Measurements from ENCODE around the gene FNTB. TPM values are rescaled to one million over a fixed set of nuclear protein-coding genes. Genes with fewer than 3 reads are reported as not detected.
A peak's percentile ranks its signal among the peaks of the same experiment; 100 is the strongest.

FNTB gene
- total RNA-seq, 1 donor: 12.7 TPM

DNA sequence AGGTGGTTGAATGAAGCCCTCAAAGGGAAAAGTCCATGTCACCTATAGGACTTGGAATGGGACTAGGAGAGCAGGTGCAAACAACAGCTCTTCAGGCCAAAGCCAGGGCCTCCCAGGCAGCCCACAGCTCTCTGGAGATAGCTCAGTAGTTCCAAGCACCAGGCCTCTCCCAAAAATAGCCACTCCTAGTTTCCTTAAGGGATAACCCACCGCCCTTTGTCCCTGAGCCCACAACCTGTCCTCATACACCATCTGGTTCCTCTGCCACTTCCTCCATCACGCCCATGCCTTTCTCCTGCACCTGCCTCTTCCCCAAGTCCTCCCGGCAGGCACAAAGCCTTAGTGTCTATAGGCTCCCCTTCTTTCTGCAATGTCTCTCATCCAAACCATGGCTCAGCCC, 16.7 kb upstream of the FNTB start:
- Histone ChIP-seq H2AFZ (ENCODE audit: low read length) (no peak overlapping the region), H3K27me3 (ENCODE audit: insufficient read depth, low read length) (peaks cover 3% of the 10 kb centered on the region), H3K36me3 (ENCODE audit: insufficient read depth, low read length) (no peaks in the 10 kb centered on the region), H3K79me2 (ENCODE audit: insufficient read depth, low read length) (no peaks in the 10 kb centered on the region), H3K4me2 (ENCODE audit: insufficient read depth, low read length) (no peak overlapping the region), H3K9me3 (ENCODE audit: low read depth, low read length) (no peaks in the 10 kb centered on the region), H3K4me3 (ENCODE audit: insufficient read depth, low read length) (no peak overlapping the region), H4K20me1 (ENCODE audit: insufficient read depth, low read length) (no peaks in the 10 kb centered on the region), H3K4me1 (ENCODE audit: insufficient read depth, low read length) (peaks cover 5% of the 10 kb centered on the region), H3K27ac (ENCODE audit: low read depth, low read length) (no peak overlapping the region)
- no peak for DNase-seq (ENCODE audit: insufficient read length, low spot score, missing footprints)
- TF ChIP-seq, protein P1, sequence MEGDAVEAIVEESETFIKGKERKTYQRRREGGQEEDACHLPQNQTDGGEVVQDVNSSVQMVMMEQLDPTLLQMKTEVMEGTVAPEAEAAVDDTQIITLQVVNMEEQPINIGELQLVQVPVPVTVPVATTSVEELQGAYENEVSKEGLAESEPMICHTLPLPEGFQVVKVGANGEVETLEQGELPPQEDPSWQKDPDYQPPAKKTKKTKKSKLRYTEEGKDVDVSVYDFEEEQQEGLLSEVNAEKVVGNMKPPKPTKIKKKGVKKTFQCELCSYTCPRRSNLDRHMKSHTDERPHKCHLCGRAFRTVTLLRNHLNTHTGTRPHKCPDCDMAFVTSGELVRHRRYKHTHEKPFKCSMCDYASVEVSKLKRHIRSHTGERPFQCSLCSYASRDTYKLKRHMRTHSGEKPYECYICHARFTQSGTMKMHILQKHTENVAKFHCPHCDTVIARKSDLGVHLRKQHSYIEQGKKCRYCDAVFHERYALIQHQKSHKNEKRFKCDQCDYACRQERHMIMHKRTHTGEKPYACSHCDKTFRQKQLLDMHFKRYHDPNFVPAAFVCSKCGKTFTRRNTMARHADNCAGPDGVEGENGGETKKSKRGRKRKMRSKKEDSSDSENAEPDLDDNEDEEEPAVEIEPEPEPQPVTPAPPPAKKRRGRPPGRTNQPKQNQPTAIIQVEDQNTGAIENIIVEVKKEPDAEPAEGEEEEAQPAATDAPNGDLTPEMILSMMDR (IDR thresholded peaks at IDR 0.05; ENCODE audit: extremely low read depth, low read depth, low read length): no peak

DNA sequence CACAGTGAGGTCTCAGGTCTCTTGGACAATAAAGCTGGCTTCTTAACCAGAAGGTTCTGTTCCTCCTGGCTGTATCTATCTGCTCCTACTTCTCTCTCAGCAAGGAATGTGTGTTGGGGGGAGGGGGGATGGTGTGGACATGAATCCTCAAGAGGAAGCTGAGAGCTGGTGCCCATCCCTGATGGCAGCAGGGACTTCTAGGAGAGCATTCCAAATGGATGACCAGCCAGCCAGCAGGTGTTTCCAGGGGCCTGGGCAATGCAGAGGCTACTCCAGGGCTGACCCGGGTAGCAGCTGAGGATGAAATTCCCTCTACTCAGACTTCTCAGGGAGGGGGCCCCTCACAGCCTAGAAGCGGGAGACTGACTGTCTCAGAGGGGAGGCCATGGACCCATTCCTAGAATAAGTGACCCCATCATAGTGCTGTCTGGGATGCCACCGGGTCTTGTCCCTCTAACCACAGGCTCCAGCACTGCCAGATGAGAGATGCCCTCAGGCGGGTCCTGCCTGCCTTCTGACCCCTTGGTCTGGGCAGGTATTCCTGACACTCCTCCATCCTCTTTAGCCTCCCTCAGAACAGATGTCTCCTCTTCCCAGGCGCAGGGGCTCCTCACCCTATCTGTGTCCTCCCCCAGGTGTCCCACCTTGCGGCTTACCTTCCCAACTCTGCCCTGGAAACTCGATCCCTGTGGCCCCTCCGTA, 15.8 kb upstream of the FNTB start:
- H3K79me2 ChIP-seq (ENCODE audit: insufficient read depth, low read length): no peaks in the 10 kb centered on the region
- TF ChIP-seq, protein P1 (IDR thresholded peaks at IDR 0.05; ENCODE audit: extremely low read depth, low read depth, low read length): no peak
- H2AFZ ChIP-seq (ENCODE audit: low read length): no peak overlapping the region
- no peaks in the 10 kb centered on the region for H3K9me3 ChIP-seq (ENCODE audit: low read depth, low read length)
- DNase-seq (ENCODE audit: insufficient read length, low spot score, missing footprints): peak; percentile 84
- H3K27me3 ChIP-seq (ENCODE audit: insufficient read depth, low read length): peaks cover 3% of the 10 kb centered on the region
- no peak overlapping the region for H3K27ac ChIP-seq (ENCODE audit: low read depth, low read length)
- no peaks in the 10 kb centered on the region for H3K36me3 ChIP-seq (ENCODE audit: insufficient read depth, low read length)
- H3K4me1 ChIP-seq (ENCODE audit: insufficient read depth, low read length): peaks cover 5% of the 10 kb centered on the region
- peak overlapping the region; percentile 83 for H3K4me2 ChIP-seq (ENCODE audit: insufficient read depth, low read length)
- no peaks in the 10 kb centered on the region for H4K20me1 ChIP-seq (ENCODE audit: insufficient read depth, low read length)
- H3K4me3 ChIP-seq (ENCODE audit: insufficient read depth, low read length): peak overlapping the region; percentile 73

DNA sequence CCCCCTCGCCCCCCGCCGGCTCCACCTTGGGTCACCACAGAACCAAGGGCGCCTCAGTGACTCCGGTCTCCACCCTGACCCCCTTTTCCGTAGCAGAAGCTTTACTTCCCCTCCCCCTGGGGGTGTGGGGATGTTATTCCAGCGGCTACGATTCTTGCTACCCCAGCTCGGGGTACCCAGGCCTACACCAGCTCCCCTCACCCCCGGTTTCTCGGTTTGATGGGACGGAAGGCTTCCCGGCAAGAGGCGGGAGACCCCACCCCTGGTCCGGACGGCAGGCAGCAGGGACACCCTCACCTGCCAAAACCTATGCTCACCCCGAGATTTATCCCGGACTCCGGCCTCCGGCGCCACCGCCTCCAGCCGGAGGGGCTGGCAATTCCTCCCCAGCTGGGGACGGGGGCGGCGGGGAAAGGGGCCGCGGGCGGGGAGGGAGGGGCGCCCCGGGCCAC, 15.2 kb upstream of the FNTB start:
- Histone ChIP-seq H4K20me1 (ENCODE audit: insufficient read depth, low read length) (no peaks in the 10 kb centered on the region), H3K36me3 (ENCODE audit: insufficient read depth, low read length) (no peaks in the 10 kb centered on the region), H3K27me3 (ENCODE audit: insufficient read depth, low read length) (peaks cover 3% of the 10 kb centered on the region), H3K4me2 (ENCODE audit: insufficient read depth, low read length) (peak overlapping the region; percentile 83), H3K4me3 (ENCODE audit: insufficient read depth, low read length) (peak overlapping the region; percentile 73), H2AFZ (ENCODE audit: low read length) (peak overlapping the region; percentile 56), H3K4me1 (ENCODE audit: insufficient read depth, low read length) (peaks cover 5% of the 10 kb centered on the region), H3K27ac (ENCODE audit: low read depth, low read length) (no peak overlapping the region), H3K9me3 (ENCODE audit: low read depth, low read length) (no peaks in the 10 kb centered on the region), H3K79me2 (ENCODE audit: insufficient read depth, low read length) (no peaks in the 10 kb centered on the region)
- no peak for DNase-seq (ENCODE audit: insufficient read length, low spot score, missing footprints)
- TF ChIP-seq, protein P1 (IDR thresholded peaks at IDR 0.05; ENCODE audit: extremely low read depth, low read depth, low read length): no peak

DNA sequence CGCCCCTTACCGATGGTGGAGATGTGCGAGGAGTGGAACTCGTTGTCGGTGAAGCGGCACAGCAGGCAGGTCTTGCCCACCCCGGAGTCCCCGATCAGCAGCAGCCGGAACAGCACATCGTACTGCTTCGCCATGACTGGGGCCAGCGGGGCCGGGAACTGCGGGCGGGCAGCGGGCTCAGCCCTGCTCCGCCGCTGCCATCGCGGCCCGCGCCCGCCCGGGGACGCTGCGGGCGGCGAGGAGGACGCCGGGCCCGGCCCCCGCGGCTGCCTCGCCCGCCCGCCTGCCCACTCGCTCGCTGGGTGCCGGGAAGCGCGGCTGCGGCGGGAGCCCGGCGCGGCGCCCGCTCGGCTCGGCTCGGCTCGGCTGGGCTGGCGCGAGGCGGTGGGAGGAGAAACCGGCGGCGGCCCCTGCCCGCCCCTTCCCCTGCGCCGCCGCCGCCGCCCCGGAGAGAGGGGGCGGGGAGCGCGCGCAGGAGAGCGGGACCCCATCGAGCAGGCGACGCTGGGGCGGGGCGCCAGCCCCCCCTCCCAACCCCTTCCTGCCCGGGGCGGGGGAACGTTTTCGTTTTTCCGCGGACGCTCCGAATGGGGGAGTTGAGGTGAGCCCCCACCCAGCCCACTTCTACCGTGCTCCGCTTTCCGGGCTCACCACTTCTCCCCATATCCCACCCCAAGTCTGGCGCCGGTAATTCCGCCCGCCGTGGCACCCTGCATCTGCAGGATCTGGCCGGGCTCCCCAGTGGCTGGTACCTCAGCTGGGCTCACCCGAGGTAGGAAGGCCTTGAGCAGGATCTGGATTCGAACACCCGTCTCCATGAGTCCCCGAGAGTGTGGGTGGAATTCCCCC, 14.5 kb upstream of the FNTB start, which contains the start of gene RAB15:
RAB15 (minus strand) TSS at position 394 of the 849 bp plus-strand sequence; CDS start at position 134, 260 bp downstream.
- peaks cover 8% of the 10 kb centered on the region for H3K27me3 ChIP-seq (ENCODE audit: insufficient read depth, low read length)
- H4K20me1 ChIP-seq (ENCODE audit: insufficient read depth, low read length): no peaks in the 10 kb centered on the region
- TF ChIP-seq, protein P1 (IDR thresholded peaks at IDR 0.05; ENCODE audit: extremely low read depth, low read depth, low read length): no peak
- H3K4me1 ChIP-seq (ENCODE audit: insufficient read depth, low read length): peaks cover 5% of the 10 kb centered on the region
- H3K4me2 ChIP-seq (ENCODE audit: insufficient read depth, low read length): peak within 1 kb of the TSS; percentile 83
- H3K9me3 ChIP-seq (ENCODE audit: low read depth, low read length): no peaks in the 10 kb centered on the region
- peak within 1 kb of the TSS; percentile 73 for H3K4me3 ChIP-seq (ENCODE audit: insufficient read depth, low read length)
- H3K36me3 ChIP-seq (ENCODE audit: insufficient read depth, low read length): no peaks in the 10 kb centered on the region
- no peaks in the 10 kb centered on the region for H3K79me2 ChIP-seq (ENCODE audit: insufficient read depth, low read length)
- DNase-seq (ENCODE audit: insufficient read length, low spot score, missing footprints): peak; percentile 94
- no peak within 1 kb of the TSS for H3K27ac ChIP-seq (ENCODE audit: low read depth, low read length)
- peak within 1 kb of the TSS; percentile 56 for H2AFZ ChIP-seq (ENCODE audit: low read length)
